ENCODE measurements around the gene ARL15. TPM values are rescaled to one million over a fixed set of nuclear protein-coding genes. Genes with fewer than 3 reads are reported as not detected.

The ARL15 gene
- total and polyA plus RNA-seq, 9 donors: 14.9 to 34.0 (median 19.2) TPM

- Histone ChIP-seq H3K9me3 (no peaks in the 10 kb centered on the region), H3K27ac (no peak overlapping the region), H3K36me3 (no peaks in the 10 kb centered on the region), H3K27me3 (no peaks in the 10 kb centered on the region), H3K4me1 (ENCODE audit: insufficient read depth) (peaks cover 3% of the 10 kb centered on the region), H3K4me3 (no peak overlapping the region)
- 10 to 13% (median 11%) methylated on average over 2 of the region's 2 CpGs for WGBS, 3 donors
- intact Hi-C loops (cut with DNase I): no loop called here
- DNase-seq: no peak
- TF ChIP-seq EP300 (IDR thresholded peaks at IDR 0.05) (no peak), POLR2A (IDR thresholded peaks at IDR 0.05) (no peak), CTCF (IDR thresholded peaks at IDR 0.05) (no peak)
These were observed 386.0 kb downstream of the ARL15 start for GRCh38 chr5:53924392-53924791.

- no peak for DNase-seq
- H3K9me3 ChIP-seq: no peaks in the 10 kb centered on the region
- no peak for TF ChIP-seq EP300 (IDR thresholded peaks at IDR 0.05)
- no peak for TF ChIP-seq POLR2A (IDR thresholded peaks at IDR 0.05)
- TF ChIP-seq CTCF (IDR thresholded peaks at IDR 0.05): no peak
- H3K27ac ChIP-seq: no peak overlapping the region
- peaks cover 3% of the 10 kb centered on the region for H3K4me1 ChIP-seq (ENCODE audit: insufficient read depth)
- WGBS, 3 donors: 17 to 30% (median 26%) methylated on average over 6 of the region's 6 CpGs
- no peaks in the 10 kb centered on the region for H3K27me3 ChIP-seq
- no peaks in the 10 kb centered on the region for H3K36me3 ChIP-seq
- intact Hi-C loops (cut with DNase I): no loop called here
- H3K4me3 ChIP-seq: no peak overlapping the region
These were observed 386.4 kb downstream of the ARL15 start for GRCh38 chr5:53923961-53924360.

- DNase-seq: no peak
- intact Hi-C loops (cut with DNase I): no loop called here
- Histone ChIP-seq H3K36me3 (no peaks in the 10 kb centered on the region), H3K9me3 (no peaks in the 10 kb centered on the region), H3K4me3 (no peak overlapping the region), H3K27ac (no peak overlapping the region), H3K4me1 (ENCODE audit: insufficient read depth) (peaks cover 3% of the 10 kb centered on the region), H3K27me3 (no peaks in the 10 kb centered on the region)
- no peak for TF ChIP-seq CTCF (IDR thresholded peaks at IDR 0.05)
- TF ChIP-seq EP300 (IDR thresholded peaks at IDR 0.05): no peak
- no peak for TF ChIP-seq POLR2A (IDR thresholded peaks at IDR 0.05)
- WGBS, 3 donors: 84 to 88% (median 87%) methylated on average over 8 of the region's 8 CpGs
These were observed 387.6 kb downstream of the ARL15 start for GRCh38 chr5:53922508-53923498.

GRCh38 chr5:53917826-53918225, 392.5 kb downstream of the ARL15 start:
- H3K4me1 ChIP-seq (ENCODE audit: insufficient read depth): no peaks in the 10 kb centered on the region
- DNase-seq: no peak
- H3K27me3 ChIP-seq: no peaks in the 10 kb centered on the region
- no peaks in the 10 kb centered on the region for H3K36me3 ChIP-seq
- 75 to 80% (median 78%) methylated on average over 3 of the region's 3 CpGs for WGBS, 3 donors
- no peak overlapping the region for H3K27ac ChIP-seq
- intact Hi-C loops (cut with DNase I): no loop called here
- no peaks in the 10 kb centered on the region for H3K9me3 ChIP-seq
- TF ChIP-seq CTCF (IDR thresholded peaks at IDR 0.05): no peak
- TF ChIP-seq EP300 (IDR thresholded peaks at IDR 0.05): no peak
- TF ChIP-seq POLR2A (IDR thresholded peaks at IDR 0.05): no peak
- H3K4me3 ChIP-seq: no peak overlapping the region
